Measurements from ENCODE around the gene MS4A18.
"Not testable (repeated sequence)": the region's sequence is repeated elsewhere in the genome, so short reads cannot be mapped to it uniquely, and the experiment has no call there.

Gene MS4A18

GRCh38 chr11:60724420-60724819, at the start of gene MS4A18:
TSS of gene MS4A18 (plus strand) at chr11:60724720.
- DNase-seq (ENCODE audit: low read depth in 2 of 2) = no peak

GRCh38 chr11:60678231-60678630, 46.3 kb upstream of the MS4A18 start:
- DNase-seq (ENCODE audit: low read depth in 2 of 2) = not testable (repeated sequence)

GRCh38 chr11:60679879-60680278, 44.6 kb upstream of the MS4A18 start:
- DNase-seq (ENCODE audit: low read depth in 2 of 2) = no peak

- no peak for DNase-seq (ENCODE audit: low read depth in 2 of 2)
Measured at GRCh38 chr11:60680455-60681119, 43.9 kb upstream of the MS4A18 start.

GRCh38 chr11:60684541-60684848, 40.0 kb upstream of the MS4A18 start:
- not testable (repeated sequence) for DNase-seq (ENCODE audit: low read depth in 2 of 2)

- DNase-seq (ENCODE audit: low read depth in 2 of 2) = no peak
Measured at GRCh38 chr11:60691661-60692060, 32.9 kb upstream of the MS4A18 start.

- DNase-seq (ENCODE audit: low read depth in 2 of 2) = no peak
Measured at GRCh38 chr11:60699284-60699691, 25.2 kb upstream of the MS4A18 start, which contains the start of gene MS4A8. TSS of gene MS4A8 (plus strand) at chr11:60699612. CDS start at chr11:60700861, 1,249 bp downstream.

GRCh38 chr11:60699936-60700335, 24.6 kb upstream of the MS4A18 start:
- DNase-seq (ENCODE audit: low read depth in 2 of 2) = no peak

- DNase-seq (ENCODE audit: low read depth in 2 of 2) = no peak
Measured at GRCh38 chr11:60700689-60701468, 23.6 kb upstream of the MS4A18 start.

- DNase-seq (ENCODE audit: low read depth in 2 of 2) = no peak
Measured at GRCh38 chr11:60701469-60701818, 23.1 kb upstream of the MS4A18 start.

- DNase-seq (ENCODE audit: low read depth in 2 of 2) = no peak
Measured at GRCh38 chr11:60703374-60703773, 21.1 kb upstream of the MS4A18 start.

GRCh38 chr11:60705895-60706294, 18.6 kb upstream of the MS4A18 start:
- DNase-seq (ENCODE audit: low read depth in 2 of 2) = no peak

GRCh38 chr11:60706931-60707330, 17.6 kb upstream of the MS4A18 start:
- no peak for DNase-seq (ENCODE audit: low read depth in 2 of 2)

- no peak for DNase-seq (ENCODE audit: low read depth in 2 of 2)
Measured at GRCh38 chr11:60710482-60710881, 14.0 kb upstream of the MS4A18 start.

GRCh38 chr11:60711276-60711675, 13.2 kb upstream of the MS4A18 start:
- DNase-seq (ENCODE audit: low read depth in 2 of 2) = no peak

GRCh38 chr11:60713423-60713822, 11.1 kb upstream of the MS4A18 start:
- not testable (repeated sequence) for DNase-seq (ENCODE audit: low read depth in 2 of 2)

- no peak for DNase-seq (ENCODE audit: low read depth in 2 of 2)
Measured at GRCh38 chr11:60717956-60718355, 6.6 kb upstream of the MS4A18 start.

GRCh38 chr11:60718524-60719316, 5.8 kb upstream of the MS4A18 start:
- no peak for DNase-seq (ENCODE audit: low read depth in 2 of 2)

- no peak for DNase-seq (ENCODE audit: low read depth in 2 of 2)
Measured at GRCh38 chr11:60719391-60719790, 5.1 kb upstream of the MS4A18 start.

- DNase-seq (ENCODE audit: low read depth in 2 of 2) = no peak
Measured at GRCh38 chr11:60720460-60720859, 4.1 kb upstream of the MS4A18 start.

- DNase-seq (ENCODE audit: low read depth in 2 of 2) = no peak
Measured at GRCh38 chr11:60725592-60725991, 1.1 kb downstream of the MS4A18 start.

GRCh38 chr11:60731586-60731985, 7.1 kb downstream of the MS4A18 start:
- no peak for DNase-seq (ENCODE audit: low read depth in 2 of 2)

GRCh38 chr11:60734279-60734678, 9.8 kb downstream of the MS4A18 start:
- DNase-seq (ENCODE audit: low read depth in 2 of 2) = no peak

Measured in stimulated activated CD8-positive, alpha-beta memory T cell treated with anti-CD3 and anti-CD28 coated beads, Interleukin-7, amount 100 ng/mL, for 4 hours (primary cell).